TTC549 (cell line): ENCODE measurements around the gene STK32C.
"Not testable (repeated sequence)": the region's sequence is repeated elsewhere in the genome, so short reads cannot be mapped to it uniquely, and the experiment has no call there.

ENCODE experiments used
- FAIRE-seq: peaks from 2 replicates; lab custom pipeline; 2012; peaks lifted over from hg19 to GRCh38; lab: Jason Lieb, UNC

The STK32C gene

DNA sequence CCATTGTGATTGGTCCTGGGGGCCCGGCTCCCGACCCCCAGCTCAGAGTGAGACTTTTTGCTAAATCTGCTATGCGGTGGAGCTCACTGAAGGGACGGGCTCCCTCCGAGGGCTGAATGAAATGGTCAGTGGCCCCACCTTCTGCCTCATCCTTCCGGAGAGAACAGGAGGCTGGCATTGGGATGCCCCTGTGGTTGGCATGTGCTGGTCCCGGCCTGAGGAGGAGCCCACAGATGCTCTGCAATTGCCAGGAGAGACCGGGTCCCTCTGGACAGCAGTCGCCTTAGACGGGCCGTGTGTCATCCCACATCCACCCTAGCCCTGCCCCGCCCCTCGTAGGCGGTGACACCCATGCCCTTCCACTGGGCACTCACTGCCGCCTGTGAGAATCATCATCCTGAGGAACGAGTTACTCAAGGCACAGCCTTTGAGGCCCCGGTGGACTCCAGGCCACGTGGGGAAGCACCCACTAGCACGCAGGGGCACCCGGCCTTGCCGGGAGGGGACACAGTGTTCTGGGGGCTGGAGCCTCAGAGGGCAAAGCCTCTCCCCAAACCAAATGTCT, 142.3 kb downstream of the STK32C start:
- FAIRE-seq, result no peak

DNA sequence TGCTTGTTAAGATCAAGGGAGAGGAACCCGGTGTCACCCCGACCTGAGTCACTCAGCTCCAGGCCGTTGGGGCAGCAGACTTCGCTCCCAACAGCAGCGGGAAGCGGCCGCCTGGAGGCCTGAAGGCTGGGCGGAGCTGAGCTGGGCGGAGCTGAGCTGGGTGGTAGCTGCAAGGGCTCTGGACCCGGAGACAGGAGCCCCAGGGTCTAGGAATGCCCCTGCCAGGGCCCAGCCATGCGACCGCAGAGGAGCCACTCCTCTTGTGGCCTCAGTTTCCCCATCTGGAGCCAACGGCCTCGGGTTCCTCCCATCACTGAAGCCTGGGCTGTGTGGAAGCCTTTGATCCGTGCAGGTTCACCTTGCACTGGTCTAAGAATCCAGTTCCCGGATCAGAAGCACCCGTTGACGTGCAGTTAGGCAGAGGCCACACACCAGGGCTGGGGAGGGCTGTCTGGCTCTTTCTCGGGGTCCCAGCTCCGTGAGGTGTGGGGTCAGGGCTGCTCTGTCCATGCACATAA, 142.9 kb downstream of the STK32C start:
- no peak for FAIRE-seq

DNA sequence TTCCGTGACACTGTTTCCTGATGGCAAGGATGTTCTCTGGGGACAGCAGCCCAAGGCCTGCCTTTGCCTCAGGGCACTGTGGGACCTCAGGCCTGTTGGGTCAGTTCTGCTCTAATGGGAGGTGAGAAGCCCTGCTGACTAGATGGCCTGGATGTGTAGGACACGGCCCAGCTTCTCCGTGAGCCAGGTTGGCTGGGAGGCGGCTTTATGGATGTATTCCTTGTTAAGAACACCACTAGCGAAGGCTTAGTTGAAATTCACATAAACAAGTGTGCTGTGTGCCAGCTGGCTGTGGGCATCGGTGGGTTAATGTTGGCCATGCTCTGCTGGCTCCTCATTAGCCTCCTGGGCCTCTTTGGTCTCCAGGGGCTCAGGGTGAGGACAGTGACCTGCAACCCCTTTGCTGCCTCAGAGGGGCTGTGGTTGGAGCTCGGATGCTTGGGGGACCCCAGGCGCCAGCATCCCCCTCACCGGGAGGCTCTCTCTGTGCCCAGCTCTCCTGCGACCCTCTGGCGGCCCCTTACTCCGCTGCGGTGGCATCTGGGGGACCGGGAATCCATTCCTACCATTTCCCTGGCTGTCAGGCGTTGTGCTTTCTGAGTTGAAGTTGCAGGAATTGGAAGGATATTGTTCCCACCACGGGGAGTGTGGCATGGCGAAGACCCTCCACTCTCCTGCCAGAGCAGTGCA, 143.8 kb downstream of the STK32C start:
- FAIRE-seq, result no peak

DNA sequence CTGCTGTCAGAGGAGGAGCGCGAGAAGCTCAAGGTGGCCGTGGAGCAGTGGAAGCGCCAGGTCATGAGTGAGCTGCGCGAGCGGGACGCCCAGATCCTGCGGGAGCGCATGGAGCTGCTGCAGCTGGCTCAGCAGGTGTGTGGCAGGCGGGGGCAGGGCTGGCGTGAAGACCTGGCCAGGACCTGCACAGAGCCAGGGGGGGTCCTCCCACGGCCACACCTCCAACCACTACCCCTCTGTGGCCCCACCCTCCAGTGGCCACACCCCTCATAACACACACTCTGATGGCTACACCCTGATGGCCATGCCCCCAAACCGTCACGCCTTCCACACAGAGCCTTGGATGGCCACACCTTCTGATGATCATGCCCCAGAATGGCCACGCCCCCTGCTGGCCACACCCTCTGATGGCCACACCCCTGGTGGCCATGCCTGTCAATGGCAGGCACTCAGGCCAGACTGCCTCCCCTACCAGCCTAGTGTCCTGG, 144.4 kb downstream of the STK32C start:
- no peak for FAIRE-seq

DNA sequence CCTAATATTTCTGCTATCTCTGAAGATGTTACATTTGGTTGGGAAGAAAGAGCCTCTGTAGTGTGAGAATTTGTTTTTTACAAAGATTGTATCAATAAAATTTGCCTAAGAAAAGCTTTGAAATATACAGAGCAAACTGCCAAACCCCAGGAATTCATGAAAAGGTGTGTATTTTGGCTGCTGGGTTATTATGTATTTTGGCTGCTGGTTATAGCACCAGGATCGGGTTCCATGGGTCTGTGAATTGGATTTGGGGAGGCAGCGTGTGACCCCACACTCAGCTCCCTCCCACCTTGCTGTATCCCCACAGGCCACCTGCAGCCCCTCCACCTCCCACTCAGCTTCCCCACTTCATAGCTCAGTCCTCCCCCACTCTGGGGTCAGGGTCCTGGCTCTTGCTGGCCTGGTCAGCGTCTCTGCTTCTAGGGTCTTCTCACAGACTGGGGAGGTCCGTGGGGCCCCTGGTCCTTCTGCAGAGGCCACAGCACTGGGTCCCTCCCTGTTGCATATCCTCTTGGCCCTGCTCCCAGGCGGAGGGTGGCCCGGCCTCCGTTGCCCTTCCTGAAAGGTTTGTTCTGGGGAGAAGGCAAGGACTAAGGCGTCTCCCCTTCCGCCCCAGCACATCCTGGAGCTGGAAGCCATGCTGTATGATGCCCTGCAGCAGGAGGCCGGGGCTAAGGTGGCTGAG, 145.0 kb downstream of the STK32C start:
- no peak for FAIRE-seq

DNA sequence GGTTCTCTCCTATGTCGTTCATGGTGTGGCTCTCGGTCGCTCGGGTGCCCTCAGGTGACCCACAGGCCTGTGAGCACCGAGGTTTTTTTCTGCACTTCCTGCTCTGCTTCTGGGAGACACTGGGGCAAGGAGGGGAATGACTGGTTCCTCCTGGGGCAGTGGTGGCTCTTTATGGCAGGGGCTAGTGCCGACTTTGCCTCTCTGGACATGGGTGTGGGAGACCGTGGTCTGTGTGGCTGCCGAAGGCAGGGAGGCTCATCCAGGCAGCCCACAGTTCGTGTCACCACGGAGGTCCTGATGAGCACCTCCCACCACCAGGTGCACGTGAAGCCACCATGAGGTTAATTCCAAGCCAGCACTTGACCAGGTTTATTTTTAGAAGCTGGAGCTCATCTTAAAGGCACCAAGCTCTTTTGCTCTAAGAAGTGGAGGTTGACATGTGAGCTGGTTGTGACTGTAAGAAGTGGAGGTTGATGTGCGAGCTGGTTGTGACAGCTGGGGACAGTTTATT, 145.7 kb downstream of the STK32C start:
- FAIRE-seq, result no peak

DNA sequence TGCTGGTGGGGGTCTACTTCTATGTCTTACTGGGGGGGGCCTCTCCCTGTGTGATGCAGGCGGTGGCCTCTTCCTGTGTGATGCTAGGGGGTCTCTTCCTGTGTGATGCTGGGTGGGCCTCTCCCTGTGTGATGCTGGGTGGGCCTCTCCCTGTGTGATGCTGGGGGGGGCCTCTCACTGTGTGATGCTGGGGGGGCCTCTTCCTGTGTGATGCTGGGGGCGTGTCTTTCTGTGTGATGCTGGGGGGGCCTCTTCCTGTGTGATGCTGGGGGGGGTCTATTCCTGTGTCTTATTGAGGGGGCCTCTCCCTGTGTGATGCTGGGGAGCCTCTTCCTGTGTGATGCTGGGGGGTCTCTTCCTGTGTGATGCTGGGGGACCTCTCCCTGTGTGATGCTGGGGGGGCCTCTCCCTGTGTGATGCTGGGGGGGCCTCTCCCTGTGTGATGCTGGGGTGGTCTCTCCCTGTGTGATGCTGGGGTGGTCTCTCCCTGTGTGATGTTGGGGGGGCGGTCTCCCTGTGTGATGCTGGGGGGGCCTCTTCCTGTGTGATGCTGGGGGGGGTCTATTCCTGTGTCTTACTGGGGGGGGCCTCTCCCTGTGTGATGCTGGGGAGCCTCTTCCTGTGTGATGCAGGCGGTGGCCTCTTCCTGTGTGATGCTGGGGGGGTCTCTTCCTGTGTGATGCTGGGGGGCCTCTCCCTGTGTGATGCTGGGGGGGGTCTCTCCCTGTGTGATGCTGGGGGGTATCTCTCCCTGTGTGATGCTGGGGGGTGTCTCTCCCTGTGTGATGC, 146.7 kb downstream of the STK32C start:
- not testable (repeated sequence) for FAIRE-seq

DNA sequence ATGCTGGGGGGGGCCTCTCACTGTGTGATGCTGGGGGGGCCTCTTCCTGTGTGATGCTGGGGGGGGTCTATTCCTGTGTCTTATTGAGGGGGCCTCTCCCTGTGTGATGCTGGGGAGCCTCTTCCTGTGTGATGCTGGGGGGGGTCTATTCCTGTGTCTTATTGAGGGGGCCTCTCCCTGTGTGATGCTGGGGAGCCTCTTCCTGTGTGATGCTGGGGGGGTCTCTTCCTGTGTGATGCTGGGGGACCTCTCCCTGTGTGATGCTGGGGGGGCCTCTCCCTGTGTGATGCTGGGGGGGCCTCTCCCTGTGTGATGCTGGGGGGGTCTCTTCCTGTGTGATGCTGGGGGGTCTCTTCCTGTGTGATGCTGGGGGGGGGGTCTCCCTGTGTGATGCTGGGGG, 147.5 kb downstream of the STK32C start:
- not testable (repeated sequence) for FAIRE-seq

DNA sequence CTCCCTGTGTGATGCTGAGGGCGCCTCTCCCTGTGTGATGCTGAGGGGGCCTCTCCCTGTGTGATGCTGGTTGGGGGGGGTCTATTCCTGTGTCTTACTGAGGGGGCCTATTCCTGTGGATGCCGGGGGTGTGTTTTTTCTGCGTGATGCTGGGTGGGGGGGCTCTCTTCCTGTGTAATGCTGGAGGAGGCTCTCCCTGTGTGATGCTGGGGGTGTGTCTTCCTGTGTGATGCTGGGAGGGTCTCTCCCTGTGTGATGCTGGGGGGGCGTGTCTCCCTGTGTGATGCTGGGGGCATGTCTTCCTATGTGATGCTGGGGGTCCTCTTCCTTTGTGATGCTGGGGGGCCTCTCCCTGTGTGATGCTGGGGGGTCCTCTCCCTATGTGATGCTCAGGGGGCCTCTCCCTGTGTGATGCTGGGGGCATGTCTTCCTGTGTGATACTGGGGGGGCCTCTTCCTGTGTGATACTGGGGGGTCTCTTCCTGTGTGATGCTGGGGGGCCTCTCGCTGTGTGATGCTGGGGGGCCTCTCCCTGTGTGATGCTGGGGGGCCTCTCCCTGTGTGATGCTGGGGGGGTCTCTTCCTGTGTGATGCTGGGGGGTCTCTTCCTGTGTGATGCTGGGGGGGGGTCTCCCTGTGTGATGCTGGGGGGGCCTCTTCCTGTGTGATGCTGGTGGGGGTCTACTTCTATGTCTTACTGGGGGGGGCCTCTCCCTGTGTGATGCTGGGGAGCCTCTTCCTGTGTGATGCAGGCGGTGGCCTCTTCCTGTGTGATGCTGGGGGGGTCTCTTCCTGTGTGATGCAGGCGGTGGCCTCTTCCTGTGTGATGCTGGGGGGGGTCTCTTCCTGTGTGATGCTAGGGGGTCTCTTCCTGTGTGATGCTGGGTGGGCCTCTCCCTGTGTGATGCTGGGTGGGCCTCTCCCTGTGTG, 148.2 kb downstream of the STK32C start:
- FAIRE-seq, result not testable (repeated sequence)

DNA sequence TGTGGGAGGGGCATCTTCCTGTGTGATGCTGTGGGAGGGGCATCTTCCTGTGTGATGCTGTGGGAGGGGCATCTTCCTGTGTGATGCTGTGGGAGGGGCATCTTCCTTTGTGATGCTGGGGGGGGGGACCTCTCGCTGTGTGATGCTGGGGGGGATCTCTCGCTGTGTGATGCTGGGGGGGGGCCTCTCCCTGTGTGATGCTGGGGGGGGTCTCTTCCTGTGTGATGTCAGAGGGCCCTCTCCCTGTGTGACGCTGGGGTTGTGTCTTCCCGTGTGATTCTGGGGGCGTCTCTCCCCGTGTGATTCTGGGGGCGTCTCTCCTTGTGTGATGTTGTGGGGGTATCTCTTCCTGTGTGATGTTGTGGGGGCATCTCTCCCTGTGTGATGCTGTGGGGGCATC, 148.9 kb downstream of the STK32C start:
- FAIRE-seq, result no peak

DNA sequence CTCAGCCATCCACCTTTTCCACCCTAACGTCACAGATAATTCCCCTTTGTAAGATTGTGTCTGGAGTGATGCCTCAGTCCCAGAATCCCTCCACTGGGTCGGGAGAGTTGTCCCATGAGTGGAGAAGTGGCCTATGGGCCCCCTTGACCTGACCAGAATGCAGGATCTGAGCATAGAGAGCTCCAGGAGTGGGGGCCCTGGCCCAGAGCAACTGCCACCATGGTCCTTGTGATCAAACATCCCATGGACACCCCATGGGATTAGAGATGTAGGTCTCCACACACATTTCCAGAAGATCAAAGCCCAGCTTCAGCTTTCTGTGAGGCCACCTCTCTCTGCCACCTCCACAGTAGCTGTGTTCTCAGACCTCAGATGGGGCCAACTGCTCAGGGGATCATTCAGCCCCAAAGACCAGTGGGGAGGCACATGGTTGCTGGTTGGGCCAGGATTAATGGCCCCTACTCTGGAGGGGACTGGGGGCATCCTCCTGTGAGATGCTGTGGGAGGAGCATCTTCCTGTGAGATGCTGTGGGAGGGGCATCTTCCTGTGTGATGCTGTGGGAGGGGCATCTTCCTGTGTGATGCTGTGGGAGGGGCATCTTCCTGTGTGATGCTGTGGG, 149.5 kb downstream of the STK32C start:
- no peak for FAIRE-seq
